ENCODE measurements around the gene MC1R. TPM values are rescaled to one million over a fixed set of nuclear protein-coding genes. Genes with fewer than 3 reads are reported as not detected.

MC1R gene
- total RNA-seq, 1 donor from 2014 or later = 9.2 TPM

DNA sequence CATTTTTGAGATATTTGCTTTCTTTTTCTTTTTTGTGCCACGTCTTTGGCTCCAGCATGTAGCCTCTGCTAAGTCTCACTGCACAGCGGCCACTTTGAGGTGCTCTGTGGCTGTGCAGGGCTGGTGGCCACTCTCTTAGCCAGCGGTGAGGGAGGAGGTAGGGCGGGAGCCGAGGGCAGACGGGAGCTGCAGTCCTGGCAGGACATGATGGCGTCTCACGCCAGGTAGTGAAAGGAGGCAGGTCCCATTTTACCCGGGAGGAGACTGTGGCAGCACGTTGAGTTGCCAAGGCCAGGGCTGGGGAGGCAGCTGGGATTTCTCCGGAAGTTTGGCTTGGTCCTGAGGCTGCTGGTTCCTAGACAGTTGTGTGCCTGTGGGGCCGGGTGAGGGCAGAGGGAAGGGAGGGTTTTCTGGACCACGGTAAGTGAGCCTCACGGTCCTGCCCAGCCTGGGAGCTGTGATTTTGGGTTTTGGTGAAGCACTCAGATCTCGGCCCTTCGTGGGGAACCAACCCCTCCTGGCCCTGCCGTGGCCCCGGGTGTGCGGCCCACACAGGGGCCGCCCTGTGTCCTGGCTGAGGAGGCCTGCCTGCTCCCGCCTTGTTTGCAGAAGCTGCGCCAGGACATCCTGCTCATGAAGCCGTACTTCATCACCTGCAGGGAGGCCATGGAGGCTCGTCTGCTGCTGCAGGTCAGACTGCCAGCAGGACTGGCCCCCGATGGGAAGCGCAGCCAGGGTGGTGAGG lies 44.3 kb downstream of the MC1R start:
- TF ChIP-seq, protein P1, sequence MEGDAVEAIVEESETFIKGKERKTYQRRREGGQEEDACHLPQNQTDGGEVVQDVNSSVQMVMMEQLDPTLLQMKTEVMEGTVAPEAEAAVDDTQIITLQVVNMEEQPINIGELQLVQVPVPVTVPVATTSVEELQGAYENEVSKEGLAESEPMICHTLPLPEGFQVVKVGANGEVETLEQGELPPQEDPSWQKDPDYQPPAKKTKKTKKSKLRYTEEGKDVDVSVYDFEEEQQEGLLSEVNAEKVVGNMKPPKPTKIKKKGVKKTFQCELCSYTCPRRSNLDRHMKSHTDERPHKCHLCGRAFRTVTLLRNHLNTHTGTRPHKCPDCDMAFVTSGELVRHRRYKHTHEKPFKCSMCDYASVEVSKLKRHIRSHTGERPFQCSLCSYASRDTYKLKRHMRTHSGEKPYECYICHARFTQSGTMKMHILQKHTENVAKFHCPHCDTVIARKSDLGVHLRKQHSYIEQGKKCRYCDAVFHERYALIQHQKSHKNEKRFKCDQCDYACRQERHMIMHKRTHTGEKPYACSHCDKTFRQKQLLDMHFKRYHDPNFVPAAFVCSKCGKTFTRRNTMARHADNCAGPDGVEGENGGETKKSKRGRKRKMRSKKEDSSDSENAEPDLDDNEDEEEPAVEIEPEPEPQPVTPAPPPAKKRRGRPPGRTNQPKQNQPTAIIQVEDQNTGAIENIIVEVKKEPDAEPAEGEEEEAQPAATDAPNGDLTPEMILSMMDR (IDR thresholded peaks at IDR 0.05; ENCODE audit: insufficient read depth, low read depth, low read length) = no peak
- TF ChIP-seq EZH2 (IDR thresholded peaks at IDR 0.05; ENCODE audit: insufficient read depth, low read length) = no peak
- Histone ChIP-seq H2AFZ (ENCODE audit: low read depth, low read length) (no peak overlapping the region), H3K9ac (ENCODE audit: low read length) (no peak overlapping the region), H3K4me2 (ENCODE audit: low read length) (no peak overlapping the region), H3K4me3 (ENCODE audit: insufficient read depth, low read depth, low read length) (no peak overlapping the region), H3K9me3 (ENCODE audit: insufficient read depth, low read depth, low read length) (no peaks in the 10 kb centered on the region), H3K4me1 (ENCODE audit: insufficient read depth, low read length) (no peaks in the 10 kb centered on the region), H3K27me3 (ENCODE audit: insufficient read depth, low read length) (no peaks in the 10 kb centered on the region), H4K20me1 (ENCODE audit: insufficient read depth, low read length) (no peaks in the 10 kb centered on the region), H3K36me3 (ENCODE audit: insufficient read depth, low read length) (peaks cover 11% of the 10 kb centered on the region), H3K79me2 (ENCODE audit: insufficient read depth, low read length) (no peaks in the 10 kb centered on the region), H3K27ac (ENCODE audit: low read depth, low read length) (no peak overlapping the region)
- DNase-seq (ENCODE audit: low read depth) (no peak), FAIRE-seq (no peak)
- Mint-ChIP-seq H3K9me3 (ENCODE audit: unreplicated experiment) (no peaks in the 10 kb centered on the region), H3K4me1 (ENCODE audit: low read depth, unreplicated experiment) (peaks cover under 1% of the 10 kb centered on the region), H3K36me3 (ENCODE audit: low read depth, unreplicated experiment) (peaks cover 29% of the 10 kb centered on the region), H3K27me3 (ENCODE audit: low read depth, unreplicated experiment) (no peaks in the 10 kb centered on the region), H3K27ac (ENCODE audit: unreplicated experiment) (no peak overlapping the region), H3K4me3 (ENCODE audit: unreplicated experiment) (no peak overlapping the region)

DNA sequence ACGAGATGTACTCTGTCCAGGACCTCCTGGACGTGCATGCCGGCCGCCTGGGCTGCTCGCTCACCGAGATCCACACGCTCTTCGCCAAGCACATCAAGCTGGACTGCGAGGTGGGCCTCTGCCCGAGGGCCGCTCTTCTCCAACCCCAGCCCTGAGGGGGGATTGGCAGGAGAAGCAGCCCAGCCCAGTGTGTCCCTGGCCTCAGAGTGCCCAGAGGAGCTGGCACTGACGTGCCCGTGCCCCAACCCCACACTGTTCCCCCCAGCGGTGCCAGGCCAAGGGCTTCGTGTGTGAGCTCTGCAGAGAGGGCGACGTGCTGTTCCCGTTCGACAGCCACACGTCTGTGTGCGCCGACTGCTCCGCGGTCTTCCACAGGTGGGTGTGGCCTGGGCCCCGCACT lies 45.5 kb downstream of the MC1R start:
- H3K9ac ChIP-seq (ENCODE audit: low read length) = no peak overlapping the region
- no peak for DNase-seq (ENCODE audit: low read depth)
- H3K4me3 ChIP-seq (ENCODE audit: insufficient read depth, low read depth, low read length) = no peak overlapping the region
- no peak for FAIRE-seq
- H3K4me2 ChIP-seq (ENCODE audit: low read length) = no peak overlapping the region
- Mint-ChIP-seq H3K27ac (ENCODE audit: unreplicated experiment) (no peak overlapping the region), H3K27me3 (ENCODE audit: low read depth, unreplicated experiment) (no peaks in the 10 kb centered on the region), H3K36me3 (ENCODE audit: low read depth, unreplicated experiment) (peaks cover 19% of the 10 kb centered on the region), H3K4me1 (ENCODE audit: low read depth, unreplicated experiment) (no peaks in the 10 kb centered on the region), H3K9me3 (ENCODE audit: unreplicated experiment) (no peaks in the 10 kb centered on the region), H3K4me3 (ENCODE audit: unreplicated experiment) (no peak overlapping the region)
- TF ChIP-seq, protein P1 (IDR thresholded peaks at IDR 0.05; ENCODE audit: insufficient read depth, low read depth, low read length) = no peak
- no peak for TF ChIP-seq EZH2 (IDR thresholded peaks at IDR 0.05; ENCODE audit: insufficient read depth, low read length)
- H3K27ac ChIP-seq (ENCODE audit: low read depth, low read length) = no peak overlapping the region
- no peaks in the 10 kb centered on the region for H3K27me3 ChIP-seq (ENCODE audit: insufficient read depth, low read length)
- H3K9me3 ChIP-seq (ENCODE audit: insufficient read depth, low read depth, low read length) = no peaks in the 10 kb centered on the region
- no peaks in the 10 kb centered on the region for H3K4me1 ChIP-seq (ENCODE audit: insufficient read depth, low read length)
- no peaks in the 10 kb centered on the region for H4K20me1 ChIP-seq (ENCODE audit: insufficient read depth, low read length)
- H3K36me3 ChIP-seq (ENCODE audit: insufficient read depth, low read length) = peaks cover 1% of the 10 kb centered on the region
- H2AFZ ChIP-seq (ENCODE audit: low read depth, low read length) = no peak overlapping the region
- H3K79me2 ChIP-seq (ENCODE audit: insufficient read depth, low read length) = no peaks in the 10 kb centered on the region
